K562 (cell line): ENCODE measurements around the gene RAD51AP1. TPM values are rescaled to one million over a fixed set of nuclear protein-coding genes. Genes with fewer than 3 reads are reported as not detected.

ENCODE experiments used
- ATAC-seq: fragments of 200-7000 bp; cut with Tn5 transposase; 3 replicates; pipeline ENCODE4 v1.9.1; 2020; ENCODE audit warnings: moderate library complexity
- BruUV-seq: library from RNA; stranded (reverse); fragments of 400-500 nt; replicated peaks from 2 replicates; lab custom pipeline; 2021; lab: Mats Ljungman, UMichigan
- CTCF ChIA-PET: fragments of 300-600 bp; formaldehyde crosslinking; extraction: SDS; loops from one replicate; lab custom pipeline; 2021; ENCODE audit warnings: low intra/inter-chr PET ratio; lab: Yijun Ruan, JAX
- POLR2A ChIA-PET: fragments of 300-600, 350-650 bp; sonication (Branson Sonifier 250); formaldehyde crosslinking; extraction: SDS; loops from one replicate; lab custom pipeline; 2021; ENCODE audit warnings: antibody characterized with exemption, inconsistent platforms; lab: Yijun Ruan, JAX
- DNase-seq, 4 experiments: peaks; one replicate each; pipeline versions ENCODE4 v3.0.0 to v3.0.0-alpha.2; 2011 to 2018; ENCODE audit warnings: low spot score in 3 of 4, mixed read lengths in 3 of 4; ENCODE audit errors: extremely low read depth in 1 of 4
- FAIRE-seq: peaks from 2 replicates; lab custom pipeline; 2011; peaks lifted over from hg19 to GRCh38; lab: Jason Lieb, UNC
- H2AFZ ChIP-seq: 2 replicates; pipeline ENCODE4 v1.6.0; 2011; ENCODE audit warnings: low read depth, low read length, control low read depth, inconsistent platforms
- H3K27ac ChIP-seq: fragments of 200-600 bp; 3 replicates; pipeline ENCODE4 v1.8.0; 2011; ENCODE audit warnings: low read depth, mild to moderate bottlenecking, control low read depth, inconsistent platforms, low read length, moderate library complexity, mixed read lengths; ENCODE audit errors: extremely low read depth
- H3K27me3 ChIP-seq, 2 experiments: fragments of 300-600 bp in 1 of 2; 2 replicates in 1 of 2; 3 replicates in 1 of 2; pipeline versions ENCODE4 v1.6.0 to v1.8.0; 2011; ENCODE audit warnings: inconsistent platforms in 2 of 2, low read length in 2 of 2, mild to moderate bottlenecking in 1 of 2, mixed read lengths in 1 of 2, moderate library complexity in 1 of 2; ENCODE audit not compliant: control insufficient read depth in 2 of 2, insufficient read depth in 2 of 2
- H3K36me3 ChIP-seq: fragments of 300-600 bp; 3 replicates; pipeline ENCODE4 v1.8.0; 2011; ENCODE audit warnings: mild to moderate bottlenecking, low read length, inconsistent platforms; ENCODE audit not compliant: control insufficient read depth, insufficient read depth
- H3K4me1 ChIP-seq, 2 experiments: fragments of 200-600 bp in 1 of 2; replicated peaks in 1 of 2; 2 replicates in 1 of 2; 3 replicates in 1 of 2; pipeline versions ENCODE4 v1.5.1 to v1.8.0; 2011; ENCODE audit warnings: inconsistent platforms in 2 of 2, low read length in 2 of 2, mild to moderate bottlenecking in 1 of 2, mixed read lengths in 1 of 2, moderate library complexity in 1 of 2; ENCODE audit not compliant: control insufficient read depth in 2 of 2, insufficient read depth in 2 of 2
- H3K4me2 ChIP-seq: 2 replicates; pipeline ENCODE4 v1.6.1; 2011; ENCODE audit warnings: low read length, control low read depth, inconsistent platforms, mixed read lengths; ENCODE audit not compliant: insufficient read depth
- H3K4me3 ChIP-seq: fragments of 200-600 bp; sonication (generic), shearing (Covaris generic); 2 replicates; pipeline ENCODE4 v1.5.1; 2016; ENCODE audit warnings: control low read depth, inconsistent platforms
- H3K79me2 ChIP-seq: fragments of 200-600 bp; 3 replicates; pipeline ENCODE4 v1.8.0; 2011; ENCODE audit warnings: low read length, inconsistent platforms; ENCODE audit not compliant: control insufficient read depth, insufficient read depth
- H3K9ac ChIP-seq, 2 experiments: 2 replicates each; pipeline versions ENCODE4 v1.6.0 to v1.6.1; 2011; ENCODE audit warnings: low read depth in 2 of 2, low read length in 2 of 2, control low read depth in 1 of 2, inconsistent platforms in 1 of 2, mild to moderate bottlenecking in 1 of 2, mixed read lengths in 1 of 2; ENCODE audit not compliant: insufficient read depth in 1 of 2
- H3K9me1 ChIP-seq: one replicate; pipeline ENCODE4 v1.6.0; 2011; ENCODE audit warnings: inconsistent platforms, mild to moderate bottlenecking, low read length, moderate library complexity; ENCODE audit not compliant: control insufficient read depth, insufficient read depth
- H3K9me3 ChIP-seq: replicated peaks from 2 replicates; pipeline ENCODE4 v1.5.1; 2011; ENCODE audit warnings: low read depth, low read length, inconsistent platforms; ENCODE audit not compliant: control insufficient read depth, insufficient read depth
- H4K20me1 ChIP-seq: replicated peaks from 2 replicates; pipeline ENCODE4 v1.6.1; 2011; ENCODE audit warnings: low read length, inconsistent platforms, mixed read lengths; ENCODE audit not compliant: control insufficient read depth, insufficient read depth
- ATF7 ChIP-seq: fragments of 450-650 bp; IDR thresholded peaks from 2 replicates; pipeline ENCODE4 v1.7.1; 2014; ENCODE audit warnings: mild to moderate bottlenecking, moderate library complexity
- BRF1 ChIP-seq: IDR thresholded peaks from 3 replicates; pipeline ENCODE4 v1.6.1; 2011; ENCODE audit warnings: borderline replicate concordance, mild to moderate bottlenecking; ENCODE audit not compliant: insufficient read length; ENCODE audit errors: extremely low read depth
- FOXM1 ChIP-seq, 2 experiments: fragments of 450-650 bp in 1 of 2; sonication (generic) in 1 of 2; formaldehyde crosslinking in 1 of 2; IDR thresholded peaks; 2 replicates each; pipeline versions ENCODE4 v1.6.1 to v1.9.0; 2017 to 2022; ENCODE audit warnings: low read depth in 2 of 2, mild to moderate bottlenecking in 2 of 2, missing genetic modification reagents in 1 of 2, moderate library complexity in 1 of 2
- KDM2B ChIP-seq: fragments of 250-450 bp; sonication (Bioruptor Pico); IDR thresholded peaks from 2 replicates; pipeline ENCODE4 v1.8.0; 2021; ENCODE audit warnings: mild to moderate bottlenecking, moderate library complexity
- MBD2 ChIP-seq: sonication (generic); IDR thresholded peaks from 2 replicates; pipeline ENCODE4 v1.6.1; 2016; ENCODE audit warnings: low read depth, borderline replicate concordance
- NFE2 ChIP-seq: IDR thresholded peaks from 2 replicates; pipeline ENCODE4 v1.6.1; 2014; ENCODE audit warnings: antibody characterized with exemption, low read depth
- NFRKB ChIP-seq: fragments of 450-650 bp; IDR thresholded peaks from 2 replicates; pipeline ENCODE4 v1.6.1; 2016; ENCODE audit warnings: low read depth
- SMARCA4 ChIP-seq: fragments of 450-650 bp; IDR thresholded peaks from 2 replicates; pipeline ENCODE4 v1.6.1; 2016
- SREBF2 ChIP-seq: sonication (generic); formaldehyde crosslinking; IDR thresholded peaks from 2 replicates; pipeline ENCODE4 v1.4.0; 2020; ENCODE audit warnings: mild to moderate bottlenecking, missing genetic modification reagents
- TAF15 ChIP-seq: fragments of 200-400 bp; formaldehyde crosslinking; IDR thresholded peaks from 2 replicates; pipeline ENCODE4 v1.6.1; 2017; ENCODE audit warnings: mild to moderate bottlenecking, low read depth, low read length, moderate library complexity
- TAF7 ChIP-seq: fragments of 450-650 bp; IDR thresholded peaks from 2 replicates; pipeline ENCODE4 v1.6.1; 2016; ENCODE audit warnings: missing genetic modification characterization, missing compliant biosample characterization
- ZNF121 ChIP-seq: sonication (generic); formaldehyde crosslinking; conservative IDR thresholded peaks from 2 replicates; pipeline ENCODE4 v1.8.0; 2022; ENCODE audit warnings: missing genetic modification reagents
- ZNF316 ChIP-seq: fragments of 450-650 bp; IDR thresholded peaks from 2 replicates; pipeline ENCODE4 v1.6.1; 2016
- WGBS: fragments of 100-300 bp; shearing (Covaris generic); methylation state at CpG from one replicate; pipeline ENCODE4 v1.1.6; 2016; ENCODE audit warnings: low coverage, mixed read lengths; ENCODE audit not compliant: insufficient coverage; ENCODE audit errors: missing lambda C conversion rate; 5-methylcytosine and 5-hydroxymethylcytosine counted together
- in situ Hi-C: fragments of 300-500 bp; cut with MboI; formaldehyde crosslinking; loops from 4 replicates; pipeline ENCODE4 v1.15.0; 2018; ENCODE audit warnings: inconsistent platforms, mixed read lengths
- intact Hi-C: fragments of 100-400 bp; cut with micrococcal nuclease; formaldehyde crosslinking; loops from 2 replicates; pipeline ENCODE4 v1.14.2; 2022
- polyA plus RNA-seq, 8 experiments: library from polyadenylated mRNA; depleted of rRNA in 4 of 8; stranded (reverse) in 5 of 8; unstranded in 3 of 8; fragments of >200 nt; fragmentation: Nextera tagmentation in 2 of 8; fragmentation: Illumina TruSeq in 1 of 8; extraction: Ambion mirVana in 2 of 8; extraction: Trizol in 1 of 8; gene quantifications; 2 replicates each; pipeline versions ENCODE4 v1.2.1 to v1.2.3, GENCODE V29; 2011 to 2014; ENCODE audit warnings: inconsistent platforms in 1 of 8, missing spikeins in 1 of 8
- total RNA-seq, 7 experiments: library from RNA; depleted of rRNA in 6 of 7; stranded (reverse); fragments of >200 nt in 6 of 7; fragmentation: Illumina TruSeq in 2 of 7; extraction: Trizol in 2 of 7; gene quantifications; 2 replicates each; pipeline versions ENCODE4 v1.2.1 to v1.2.3, GENCODE V29; 2011 to 2021; ENCODE audit warnings: low replicate concordance in 1 of 7
- TF ChIP-seq, protein P1 (sequence below): fragments of 450-650 bp; formaldehyde crosslinking; IDR thresholded peaks from 2 replicates; pipeline ENCODE4 v1.4.0; 2022; ENCODE audit warnings: mild to moderate bottlenecking, moderate library complexity

Gene RAD51AP1
- total and polyA plus RNA-seq, 9 of the 15 experiments (the other 6 are each of a cell fraction or from before 2014, with no cell fraction given): 43.8 to 111 (median 89.1) TPM

DNA sequence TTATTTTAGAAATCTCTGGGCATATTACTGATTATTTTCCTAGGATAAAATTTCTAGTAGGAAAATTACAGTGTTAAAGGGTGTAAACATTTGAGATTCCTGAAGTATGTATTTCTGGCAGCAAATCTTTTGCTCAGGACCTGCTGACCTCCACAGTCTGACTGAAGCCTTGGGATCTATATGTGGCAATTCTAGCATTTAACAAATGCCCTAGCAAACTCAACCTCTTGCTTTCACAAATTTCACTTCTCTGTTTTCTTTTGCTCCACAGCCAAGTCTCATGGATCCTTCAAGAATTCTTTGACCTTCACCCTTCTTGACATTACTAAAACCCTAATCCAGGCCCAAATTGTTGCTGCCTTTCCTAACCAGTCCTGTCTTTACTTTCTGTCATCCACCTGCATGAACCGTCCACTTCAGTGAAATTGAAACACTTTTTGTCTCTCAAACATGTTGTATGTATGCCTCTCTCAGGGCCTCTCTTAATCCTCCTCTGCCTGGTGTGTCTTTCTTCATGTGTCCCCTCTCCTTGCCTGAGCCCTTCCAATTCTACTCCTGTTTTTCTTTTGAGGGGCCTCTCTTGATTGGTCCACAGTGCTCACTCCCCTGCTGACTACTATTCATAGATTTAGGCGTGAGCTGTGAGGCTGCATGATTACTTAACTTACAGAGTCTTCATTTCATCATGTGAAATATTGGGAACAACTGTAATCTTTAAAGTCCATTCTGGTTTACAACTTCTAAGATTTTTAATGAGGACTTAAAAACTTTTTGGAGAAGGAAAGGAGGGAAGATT lies 18.2 kb downstream of the RAD51AP1 start:
- Histone ChIP-seq H3K9ac (no peak overlapping the region), H3K9me1 (no peaks in the 10 kb centered on the region), H3K27ac (no peak overlapping the region), H2AFZ (no peak overlapping the region), H4K20me1 (no peaks in the 10 kb centered on the region), H3K9me3 (no peaks in the 10 kb centered on the region), H3K4me2 (no peak overlapping the region), H3K4me3 (no peak overlapping the region), H3K4me1 (peaks cover 3 to 5% of the 10 kb centered on the region in 2 experiments; a peak in 4 of 5 replicates), H3K36me3 (peaks cover 64% of the 10 kb centered on the region), H3K79me2 (no peaks in the 10 kb centered on the region), H3K27me3 (no peaks in the 10 kb centered on the region)
- ChIA-PET POLR2A (no interaction called here), CTCF (no interaction called here)
- ATAC-seq: no peak
- no peak for FAIRE-seq
- no TSS peak for BruUV-seq
- WGBS: 95% methylated on average over 2 of the region's 2 CpGs
- no peak for DNase-seq
- intact Hi-C loops (no loop called here), in situ Hi-C loops (no loop called here)
- no peak for TF ChIP-seq FOXM1 (IDR thresholded peaks at IDR 0.05; ENCODE audit: low read depth)
- no peak for TF ChIP-seq FOXM1 (CRISPR knock-in tag; IDR thresholded peaks at IDR 0.05; ENCODE audit: low read depth)
- no peak for TF ChIP-seq SMARCA4
- no peak for TF ChIP-seq KDM2B (CRISPR knock-in tag)
- TF ChIP-seq SREBF2: no peak
- TF ChIP-seq NFRKB: no peak
- no peak for TF ChIP-seq BRF1
- TF ChIP-seq, protein P1, sequence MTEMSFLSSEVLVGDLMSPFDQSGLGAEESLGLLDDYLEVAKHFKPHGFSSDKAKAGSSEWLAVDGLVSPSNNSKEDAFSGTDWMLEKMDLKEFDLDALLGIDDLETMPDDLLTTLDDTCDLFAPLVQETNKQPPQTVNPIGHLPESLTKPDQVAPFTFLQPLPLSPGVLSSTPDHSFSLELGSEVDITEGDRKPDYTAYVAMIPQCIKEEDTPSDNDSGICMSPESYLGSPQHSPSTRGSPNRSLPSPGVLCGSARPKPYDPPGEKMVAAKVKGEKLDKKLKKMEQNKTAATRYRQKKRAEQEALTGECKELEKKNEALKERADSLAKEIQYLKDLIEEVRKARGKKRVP (CRISPR knock-in tag): no peak
- TF ChIP-seq ZNF316: no peak
- no peak for TF ChIP-seq TAF7 (tag)
- TF ChIP-seq MBD2: no peak
- no peak for TF ChIP-seq TAF15
- TF ChIP-seq ZNF121 (CRISPR knock-in tag): no peak
- no peak for TF ChIP-seq NFE2
- no peak for TF ChIP-seq ATF7
